Right ventricle myocardium superior (tissue), 1 donor: Measurements from ENCODE around the gene NRXN2. TPM values are rescaled to one million over a fixed set of nuclear protein-coding genes. Genes with fewer than 3 reads are reported as not detected.
A peak's percentile ranks its signal among the peaks of the same experiment; 100 is the strongest.
"Not testable (repeated sequence)": the region's sequence is repeated elsewhere in the genome, so short reads cannot be mapped to it uniquely, and the experiment has no call there.

Experiments used
- ATAC-seq: fragments of 200-7000 bp; cut with Tn5 transposase; one replicate; pipeline ENCODE4 v1.9.1; 2020; ENCODE audit warnings: mild to moderate bottlenecking; ENCODE audit not compliant: poor library complexity
- DNase-seq: peaks from one replicate; pipeline ENCODE4 v3.0.0-alpha.2; 2020
- intact Hi-C: fragments of 100-400 bp; cut with DNase I; formaldehyde crosslinking; loops from one replicate; pipeline ENCODE4 v1.11.2; 2022
- total RNA-seq: library from RNA; stranded (reverse); fragmentation: NEBNext Ultra II Directional; extraction: Animal tissue kit (Norgen Biotek cat#: 25700); gene quantifications from one replicate; pipeline ENCODE4 v1.2.1, GENCODE V29; 2021
- donor health status: DM: no; HTN: yes; CAD: no; lungs with severe emphysema.

The NRXN2 gene
- total RNA-seq, 1 donor from 2014 or later, result 0.86 TPM

GRCh38 chr11:64713781-64714363 lies 9.1 kb downstream of the NRXN2 start:
- intact Hi-C loops, result no loop called here
- ATAC-seq, result no peak

GRCh38 chr11:64713016-64713707 lies 9.8 kb downstream of the NRXN2 start:
- intact Hi-C loops, result no loop called here
- ATAC-seq (peak; percentile 43), DNase-seq (no peak)

More at GRCh38 chr11:64713781-64714363, 9.1 kb downstream of the NRXN2 start:
- DNase-seq, result no peak

- intact Hi-C loops, result no loop called here
- no peak for DNase-seq
- ATAC-seq, result no peak
Measured at GRCh38 chr11:64712430-64713015, 10.5 kb downstream of the NRXN2 start.

GRCh38 chr11:64711956-64712362 lies 11.0 kb downstream of the NRXN2 start:
- DNase-seq, result no peak
- intact Hi-C loops, result no loop called here
- ATAC-seq, result no peak

GRCh38 chr11:64711138-64711955 lies 11.7 kb downstream of the NRXN2 start:
- intact Hi-C loops, result no loop called here
- ATAC-seq, result no peak
- no peak for DNase-seq

GRCh38 chr11:64710418-64711137 lies 12.4 kb downstream of the NRXN2 start:
- intact Hi-C loops, result no loop called here
- DNase-seq (no peak), ATAC-seq (no peak)

- ATAC-seq (no peak), DNase-seq (no peak)
- intact Hi-C loops, result no loop called here
Measured at GRCh38 chr11:64705501-64705900, 17.5 kb downstream of the NRXN2 start.

GRCh38 chr11:64703048-64703447 lies 19.9 kb downstream of the NRXN2 start:
- ATAC-seq, result no peak
- intact Hi-C loops, result no loop called here
- DNase-seq, result no peak

- ATAC-seq, DNase-seq: not testable (repeated sequence)
Measured at GRCh38 chr11:64701956-64702355, 21.0 kb downstream of the NRXN2 start.

GRCh38 chr11:64698427-64698826 lies 24.6 kb downstream of the NRXN2 start:
- intact Hi-C loops, result no loop called here
- DNase-seq (no peak), ATAC-seq (no peak)

More at GRCh38 chr11:64701956-64702355, 21.0 kb downstream of the NRXN2 start:
- intact Hi-C loops, result not testable (repeated sequence)

- no peak for DNase-seq
- ATAC-seq, result no peak
- intact Hi-C loops, result no loop called here
Measured at GRCh38 chr11:64697663-64698375, 25.2 kb downstream of the NRXN2 start.

GRCh38 chr11:64696045-64696444 lies 27.0 kb downstream of the NRXN2 start:
- intact Hi-C loops, result no loop called here
- ATAC-seq (no peak), DNase-seq (no peak)

- no peak for DNase-seq
- intact Hi-C loops, result no loop called here
- ATAC-seq, result no peak
Measured at GRCh38 chr11:64695548-64695947, 27.4 kb downstream of the NRXN2 start.

GRCh38 chr11:64694821-64695365 lies 28.1 kb downstream of the NRXN2 start:
- intact Hi-C loops, result no loop called here
- ATAC-seq (no peak), DNase-seq (no peak)

- intact Hi-C loops, result no loop called here
- ATAC-seq (no peak), DNase-seq (no peak)
Measured at GRCh38 chr11:64694026-64694755, 28.8 kb downstream of the NRXN2 start.

- DNase-seq, result no peak
- no peak for ATAC-seq
- intact Hi-C loops, result no loop called here
Measured at GRCh38 chr11:64692764-64693331, 30.1 kb downstream of the NRXN2 start.

- no peak for ATAC-seq
- intact Hi-C loops, result no loop called here
Measured at GRCh38 chr11:64691543-64691942, 31.5 kb downstream of the NRXN2 start.

More at GRCh38 chr11:64691543-64691942, 31.5 kb downstream of the NRXN2 start:
- DNase-seq, result no peak
